Activated T-cell treated with anti-CD3 and anti-CD28 coated beads, Interleukin-2, amount 50 U/mL, for 48 hours (primary cell): ENCODE measurements around the gene CST11.

Experiments used
- DNase-seq, 2 experiments: peaks; one replicate each; pipeline ENCODE4 v3.0.0-alpha.2; 2020

Gene CST11

DNA sequence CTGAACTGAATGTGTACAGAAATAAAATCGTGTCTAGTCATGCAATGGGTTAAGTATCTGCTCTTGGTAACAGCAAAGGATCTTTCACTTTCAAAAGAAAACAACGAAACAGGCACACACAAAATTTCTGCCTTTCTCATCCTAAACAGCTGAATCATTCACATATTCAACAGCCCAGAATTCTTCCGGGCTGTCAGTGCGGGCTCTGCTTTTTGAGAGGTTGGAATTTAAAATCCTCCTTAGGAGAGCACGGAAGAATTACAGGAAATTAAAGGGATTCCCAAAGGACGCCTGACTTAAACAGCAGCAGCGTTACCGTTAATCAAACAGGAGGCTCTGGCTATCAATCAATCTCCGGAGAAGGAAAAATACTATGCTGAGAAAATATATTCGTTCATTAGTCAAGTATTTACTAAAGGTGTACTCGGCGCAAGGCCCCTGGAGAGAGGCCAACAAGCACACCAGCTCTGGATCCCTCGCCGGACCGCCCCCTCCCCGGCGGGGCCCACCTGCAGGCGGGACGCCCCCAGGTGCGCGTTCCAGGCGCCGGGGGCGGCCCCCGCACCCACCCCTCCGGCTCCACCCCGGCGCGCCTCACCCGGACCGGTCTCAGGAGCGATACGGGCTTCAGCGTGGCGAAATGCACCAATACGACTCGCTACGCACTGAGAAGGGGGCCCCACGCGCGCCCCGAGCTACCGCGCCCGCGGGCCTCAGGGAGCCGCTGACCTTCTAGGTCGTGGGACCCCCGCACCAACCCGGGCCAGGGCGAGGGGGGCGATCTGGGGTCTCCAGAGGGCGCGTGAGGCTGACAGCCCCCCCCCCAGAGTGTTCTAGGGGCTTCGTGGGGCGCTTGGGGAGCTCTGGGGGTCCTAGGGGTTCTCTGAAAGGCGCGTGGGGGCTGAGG is 32.4 kb downstream of the CST11 start:
- peak; percentile 60 to 63 for DNase-seq

DNA sequence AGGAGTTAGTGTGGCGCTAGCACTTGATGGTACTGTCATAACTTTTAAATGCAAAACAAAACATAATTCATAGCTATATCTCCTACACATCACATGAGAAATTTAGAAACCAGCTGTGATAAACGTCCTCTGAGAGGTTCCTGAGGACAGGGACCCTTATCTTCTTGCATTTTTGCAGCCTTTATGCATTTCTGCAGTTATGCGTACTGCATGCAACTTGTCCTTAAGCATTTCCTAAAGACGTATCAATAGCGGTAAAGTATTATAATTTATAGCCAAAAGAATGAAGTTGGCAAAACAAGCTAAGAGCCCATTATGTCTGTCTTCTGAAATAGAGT is 33.0 kb downstream of the CST11 start:
- DNase-seq: no peak

DNA sequence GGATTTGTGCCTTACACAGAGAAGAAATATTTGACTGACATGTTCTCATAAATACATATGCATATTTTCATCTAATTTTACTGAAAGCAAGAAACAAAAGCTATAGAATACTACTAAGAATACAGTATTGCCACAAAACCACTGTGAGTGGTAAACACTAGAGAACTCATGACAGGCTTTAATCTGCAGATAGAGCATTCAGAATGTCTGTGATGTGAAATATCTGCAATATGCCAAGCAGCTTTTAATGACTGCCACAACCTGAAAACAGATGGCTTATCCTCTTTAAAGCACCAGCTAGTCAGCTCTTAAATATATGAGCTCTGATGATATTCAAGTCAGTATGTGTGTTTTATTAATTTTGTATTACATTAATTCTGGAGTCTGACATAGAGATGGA is 34.8 kb downstream of the CST11 start:
- DNase-seq: no peak

DNA sequence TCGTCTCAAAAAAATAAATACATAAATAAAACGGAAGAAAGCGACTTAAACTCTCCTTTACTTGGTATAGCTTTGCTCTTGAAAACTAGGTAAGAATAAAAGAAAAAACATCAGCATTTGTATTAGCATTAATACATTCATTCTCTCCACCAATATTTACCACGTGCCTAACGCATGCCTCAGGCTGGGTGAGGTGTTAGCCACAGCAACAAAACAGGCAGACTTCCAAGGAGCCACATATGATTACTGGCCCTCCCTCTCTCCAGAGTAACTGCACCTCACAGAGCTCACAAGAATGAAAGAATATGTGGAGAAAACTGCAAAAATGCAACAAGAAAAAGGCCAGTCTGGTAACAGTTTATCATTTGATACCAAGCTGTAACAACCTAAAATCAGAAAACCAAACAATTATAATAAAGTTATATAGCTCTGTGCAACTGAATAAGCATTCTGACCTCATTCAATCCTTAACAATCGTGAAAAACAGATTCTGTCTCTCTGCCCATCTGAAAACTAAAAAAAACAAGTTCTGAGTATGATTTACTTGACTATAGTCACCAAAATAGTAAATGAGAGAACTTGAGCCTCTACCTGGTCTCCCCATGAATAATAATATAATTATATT is 36.6 kb downstream of the CST11 start:
- DNase-seq: no peak

DNA sequence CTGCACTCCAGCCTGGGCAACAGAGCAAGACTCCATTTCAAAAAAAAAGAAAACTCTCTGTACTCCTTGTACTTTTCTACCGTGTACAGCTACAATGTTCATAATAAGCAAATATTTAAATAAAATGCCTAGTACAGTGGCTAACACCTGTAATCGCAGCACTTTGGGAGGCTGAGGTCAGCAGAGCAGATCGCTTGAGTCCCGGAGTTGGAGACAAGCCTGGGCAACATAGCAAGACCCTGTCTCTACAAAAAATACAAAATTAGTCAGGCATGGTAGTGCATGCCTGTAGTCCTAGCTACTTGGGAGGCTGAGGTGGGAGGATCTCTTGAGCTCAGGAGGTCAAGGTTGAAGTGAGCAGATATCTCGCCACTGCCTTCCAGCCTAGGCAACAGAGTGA is 37.1 kb downstream of the CST11 start:
- no peak for DNase-seq

DNA sequence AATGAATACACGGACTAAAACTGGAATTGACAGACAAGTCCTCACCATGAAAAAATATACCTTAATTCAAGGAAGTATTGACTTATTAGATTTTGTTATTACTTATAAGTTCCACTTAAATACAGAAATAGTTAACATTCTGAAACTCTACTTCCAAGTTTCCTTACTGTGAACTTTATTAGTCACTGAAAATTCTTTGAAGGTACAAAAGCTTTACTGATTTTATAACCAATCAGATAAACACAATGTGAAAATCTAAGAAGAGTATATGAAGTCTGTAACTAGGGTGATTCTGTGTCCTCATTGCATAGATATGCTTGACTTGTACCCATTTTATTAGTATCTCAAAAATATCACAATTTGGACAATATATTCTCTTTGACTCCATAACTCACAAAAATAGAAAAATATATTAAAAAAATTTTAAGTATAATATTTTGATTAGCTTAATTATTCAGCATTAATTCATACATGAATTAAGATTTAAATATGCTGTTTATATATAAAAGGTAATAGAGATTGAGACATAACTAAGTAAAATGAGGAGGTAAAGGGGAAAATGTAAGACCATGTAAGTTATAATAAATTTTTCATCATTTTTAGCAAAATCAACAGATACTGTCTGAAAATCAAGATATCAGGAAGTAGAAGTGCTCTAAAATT is 38.0 kb downstream of the CST11 start:
- DNase-seq: no peak

DNA sequence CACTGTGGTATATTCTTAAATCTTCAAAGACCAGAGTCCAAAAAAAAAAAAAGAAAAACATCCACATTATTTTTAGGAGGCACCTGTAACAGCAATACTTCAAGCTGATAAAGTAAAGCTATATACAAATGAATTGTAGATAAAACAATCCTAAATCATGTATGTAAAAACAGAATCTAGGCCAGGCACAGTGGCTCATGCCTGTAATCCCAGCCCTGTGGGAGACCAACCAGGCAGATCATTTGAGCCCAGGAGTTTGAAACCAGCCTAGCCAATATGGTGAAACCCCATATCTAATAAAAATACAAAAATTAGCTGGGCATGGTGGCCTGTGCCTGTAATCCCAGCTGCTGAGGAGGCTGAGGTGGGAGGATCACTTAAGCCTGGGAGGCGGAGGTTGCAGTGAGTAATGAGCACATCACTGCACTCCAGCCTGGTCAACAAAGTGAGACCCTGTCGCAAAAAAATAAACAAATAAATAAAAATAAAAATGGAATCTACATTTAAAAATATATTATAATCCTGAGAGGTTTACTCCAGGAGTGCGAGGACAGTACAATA is 38.7 kb downstream of the CST11 start:
- DNase-seq: no peak

DNA sequence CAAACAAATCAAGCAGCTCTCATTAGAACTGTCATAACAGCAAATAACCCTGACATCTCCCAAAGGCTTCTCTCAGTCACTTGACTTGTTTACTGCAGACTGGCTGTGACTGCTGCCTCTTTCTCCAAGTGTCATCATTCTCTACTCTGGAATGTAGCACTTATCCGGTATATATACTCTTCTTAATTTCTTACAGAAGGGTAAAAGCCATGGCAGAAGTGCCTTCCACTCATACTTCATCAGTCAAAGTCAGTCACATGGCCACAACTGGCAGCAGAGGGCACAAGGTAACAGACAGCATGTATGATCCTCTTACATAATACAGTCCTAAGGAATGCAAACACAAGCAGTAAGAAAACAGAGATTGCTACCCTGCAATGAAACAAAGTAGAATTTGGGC is 40.6 kb downstream of the CST11 start:
- DNase-seq: no peak

DNA sequence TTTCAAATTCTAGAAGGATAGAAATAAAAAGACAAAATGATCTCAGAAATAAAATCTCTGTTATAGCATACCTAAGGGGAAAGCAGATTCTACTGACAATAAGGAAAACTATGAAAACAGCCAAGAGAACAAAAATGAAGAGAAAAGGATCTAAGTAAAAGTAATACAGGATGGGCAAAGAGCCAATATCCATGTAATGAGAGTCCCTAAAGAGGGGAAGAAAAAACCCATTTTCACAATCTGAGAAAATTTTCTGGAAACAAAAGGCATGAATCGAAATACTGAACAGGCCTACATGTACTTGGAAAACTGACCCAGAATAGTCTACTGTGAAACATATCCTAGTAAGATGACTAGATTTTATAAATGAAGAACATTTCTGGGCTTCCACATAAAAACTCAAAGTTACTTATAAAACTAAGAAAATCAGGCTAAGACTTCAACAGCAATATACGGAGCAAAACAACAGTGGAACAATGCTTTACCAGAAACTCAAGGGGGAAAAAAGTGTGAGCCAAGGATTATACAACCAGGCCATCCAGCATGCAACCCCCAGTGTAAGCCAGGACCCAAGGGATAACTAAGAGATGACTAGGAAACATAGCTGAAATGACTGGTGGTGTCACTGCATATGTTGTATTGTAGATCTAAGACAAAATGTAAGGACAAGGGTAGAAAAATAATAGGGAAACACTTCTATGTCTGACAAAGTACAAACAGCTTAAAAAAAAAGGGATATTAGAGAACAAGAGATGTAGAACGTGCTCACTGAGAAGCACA is 41.6 kb downstream of the CST11 start:
- DNase-seq: no peak

DNA sequence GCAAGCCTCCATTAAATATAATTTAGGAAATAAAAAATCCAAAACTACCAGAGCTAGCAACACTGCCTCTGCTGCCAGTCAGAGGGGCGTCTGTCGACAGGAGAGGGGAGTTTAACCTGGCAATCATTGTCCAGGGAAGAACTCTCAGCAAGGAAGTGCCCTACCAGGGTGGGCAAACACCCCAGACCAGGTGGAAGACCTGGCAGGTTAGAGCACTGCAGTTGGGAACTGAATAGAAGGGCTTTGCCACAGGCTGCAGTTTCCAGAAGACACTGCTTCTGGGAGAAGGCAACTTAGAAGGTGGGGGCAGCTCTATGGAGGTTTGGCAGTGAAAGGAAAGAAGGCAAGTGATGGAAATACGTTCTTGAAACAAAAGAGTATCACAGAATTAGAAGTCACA is 42.9 kb downstream of the CST11 start:
- no peak for DNase-seq

DNA sequence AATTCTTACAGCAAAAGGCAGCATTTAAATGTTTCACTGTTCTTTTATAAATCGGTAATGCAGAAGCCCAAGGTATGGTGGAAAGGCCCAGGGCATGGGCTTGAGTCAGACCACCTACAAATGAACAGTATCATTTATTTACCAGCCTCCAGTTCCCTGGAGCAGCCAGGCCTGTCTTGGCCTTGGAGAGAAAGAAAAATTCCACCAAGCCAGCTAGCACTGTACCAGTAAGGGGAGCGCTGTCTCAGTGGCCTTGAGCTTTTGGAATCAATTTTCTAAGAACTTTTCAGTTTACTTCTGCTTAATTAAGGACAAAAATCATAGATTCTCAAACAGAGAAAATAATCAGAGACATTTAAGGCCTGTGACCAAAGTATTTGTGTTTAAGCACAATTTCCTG is 43.7 kb downstream of the CST11 start:
- no peak for DNase-seq

DNA sequence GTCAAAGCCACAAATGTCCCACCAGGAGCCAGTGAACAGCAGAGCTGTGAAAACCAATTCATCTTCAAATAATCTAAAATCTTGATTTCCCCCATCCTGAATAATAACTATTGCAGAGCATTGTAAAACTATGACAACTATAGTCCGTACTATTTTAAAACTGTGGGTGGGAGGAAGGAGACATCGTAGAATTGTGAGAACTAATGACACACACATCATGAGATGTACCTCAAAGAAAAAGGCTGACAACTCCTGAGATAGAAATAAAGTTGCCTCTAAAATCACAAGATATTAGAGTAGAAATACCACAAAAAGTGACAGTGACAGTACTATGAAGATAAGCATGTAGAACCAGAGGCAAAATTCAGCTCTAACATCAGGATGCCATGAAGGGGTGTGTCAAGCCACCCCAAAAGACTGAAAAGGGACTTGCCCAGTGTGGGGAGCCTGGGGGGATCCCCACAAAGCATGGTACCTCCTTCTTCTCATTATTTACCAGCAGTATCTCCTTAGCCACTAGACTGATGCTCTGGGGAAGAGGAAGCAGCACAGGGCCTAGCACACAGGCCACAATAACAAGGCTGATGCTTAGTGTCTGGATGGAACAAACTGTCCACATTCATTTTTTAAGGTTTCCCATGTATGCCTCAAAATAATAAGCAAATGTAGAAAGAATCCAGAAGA is 44.8 kb downstream of the CST11 start:
- no peak for DNase-seq

DNA sequence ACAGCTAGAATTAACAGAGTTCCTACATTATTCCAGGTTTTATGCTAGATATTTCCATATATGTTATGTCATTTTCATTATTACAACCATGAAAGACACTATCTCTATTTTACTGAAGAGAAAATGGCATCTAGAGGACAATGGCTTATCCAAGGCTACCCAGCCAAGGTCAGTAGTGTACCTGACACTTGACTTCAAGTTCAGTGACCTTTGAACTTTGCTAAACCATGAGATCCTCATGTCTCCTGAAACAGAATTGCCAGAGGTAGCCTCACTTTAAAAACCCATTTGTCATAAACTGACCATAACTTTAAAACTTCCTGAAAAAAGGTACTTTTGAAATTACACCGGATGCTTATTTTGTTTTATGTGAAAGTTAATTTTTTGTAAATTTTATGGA is 45.8 kb downstream of the CST11 start:
- DNase-seq: no peak

DNA sequence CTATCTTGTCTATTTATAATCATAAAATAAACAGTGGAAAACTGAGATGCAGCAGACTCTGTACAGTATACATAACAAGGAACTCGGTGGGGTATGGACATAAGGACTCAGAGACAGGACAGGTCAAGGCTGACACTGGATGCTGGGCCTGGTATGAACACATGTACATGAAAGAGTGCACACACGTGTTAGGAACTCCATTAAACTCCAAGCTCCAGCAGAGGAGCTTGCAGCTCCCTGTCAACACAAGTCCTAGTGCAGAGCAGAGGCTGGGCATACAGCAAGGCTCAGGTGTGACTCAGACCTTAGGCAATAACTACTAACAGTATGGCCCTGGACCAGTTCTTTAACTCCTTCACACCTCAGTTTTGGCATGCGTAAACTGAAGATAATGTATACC is 48.5 kb downstream of the CST11 start:
- no peak for DNase-seq

DNA sequence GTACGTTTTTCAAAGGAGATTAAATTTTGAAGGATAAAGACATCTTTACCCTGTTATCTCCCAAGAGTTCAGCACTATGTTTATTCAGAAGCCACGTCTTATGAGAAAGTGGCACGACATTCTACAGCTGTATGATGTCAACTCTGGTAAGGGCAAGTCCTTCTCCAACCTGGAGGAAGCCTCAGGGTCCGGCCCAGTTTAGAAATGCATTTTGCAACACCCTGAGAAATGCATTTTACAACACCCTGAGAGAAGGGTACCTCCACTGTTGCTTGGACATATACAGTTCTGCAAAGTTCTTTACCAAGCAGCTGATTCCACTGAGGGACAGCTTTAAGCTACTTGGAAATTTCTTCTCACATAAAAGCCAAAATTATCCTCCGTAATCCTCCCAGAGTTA is 48.9 kb downstream of the CST11 start:
- no peak for DNase-seq

DNA sequence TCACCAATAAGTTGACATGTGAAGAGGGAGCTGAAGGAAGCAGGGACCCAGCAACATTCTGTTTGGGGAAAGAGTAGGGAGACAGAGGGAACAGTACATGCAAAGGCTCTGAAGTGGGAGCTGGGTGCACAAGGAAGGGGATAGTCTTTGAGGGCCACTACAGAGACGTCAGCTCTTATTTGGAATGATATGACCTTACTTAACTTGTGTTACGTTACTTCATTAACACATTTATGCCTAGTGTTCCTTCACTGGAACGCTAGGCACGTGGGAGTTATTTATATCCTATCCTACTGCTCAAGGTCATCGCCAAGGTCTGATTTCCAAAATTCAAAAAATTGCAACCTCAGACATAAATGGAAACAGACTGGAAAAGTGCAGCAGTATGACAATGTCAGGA is 51.6 kb downstream of the CST11 start:
- DNase-seq: no peak
